ENCODE results near the gene SCLY. TPM values are rescaled to one million over a fixed set of nuclear protein-coding genes. Genes with fewer than 3 reads are reported as not detected.
"Not testable (repeated sequence)": the region's sequence is repeated elsewhere in the genome, so short reads cannot be mapped to it uniquely, and the experiment has no call there.

The SCLY gene
- total and polyA plus RNA-seq, 2 experiments from 2014 or later: 16.6 to 25.2 TPM

DNA sequence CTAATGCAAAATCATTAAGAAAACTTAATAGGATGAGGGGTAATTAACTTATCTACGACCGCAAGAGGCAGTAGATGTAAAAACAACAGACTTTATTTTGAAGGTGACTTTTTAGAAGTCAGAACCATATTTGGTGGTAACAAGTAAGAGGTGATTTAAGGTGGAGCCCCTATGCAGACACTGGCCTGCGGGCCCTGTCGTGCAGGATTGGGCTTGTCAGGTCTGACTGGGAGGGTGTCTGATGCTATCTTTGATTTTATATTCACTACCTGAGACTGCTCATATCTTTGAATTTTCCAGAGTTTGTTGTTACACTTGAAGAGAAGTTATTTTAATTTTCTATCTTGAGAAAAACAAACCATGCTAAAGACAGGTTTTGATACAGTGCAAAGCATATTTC, 29.1 kb upstream of the SCLY start:
- no peak overlapping the region for H3K27ac ChIP-seq
- no peaks in the 10 kb centered on the region for H3K27me3 ChIP-seq
- TF ChIP-seq, protein P1, sequence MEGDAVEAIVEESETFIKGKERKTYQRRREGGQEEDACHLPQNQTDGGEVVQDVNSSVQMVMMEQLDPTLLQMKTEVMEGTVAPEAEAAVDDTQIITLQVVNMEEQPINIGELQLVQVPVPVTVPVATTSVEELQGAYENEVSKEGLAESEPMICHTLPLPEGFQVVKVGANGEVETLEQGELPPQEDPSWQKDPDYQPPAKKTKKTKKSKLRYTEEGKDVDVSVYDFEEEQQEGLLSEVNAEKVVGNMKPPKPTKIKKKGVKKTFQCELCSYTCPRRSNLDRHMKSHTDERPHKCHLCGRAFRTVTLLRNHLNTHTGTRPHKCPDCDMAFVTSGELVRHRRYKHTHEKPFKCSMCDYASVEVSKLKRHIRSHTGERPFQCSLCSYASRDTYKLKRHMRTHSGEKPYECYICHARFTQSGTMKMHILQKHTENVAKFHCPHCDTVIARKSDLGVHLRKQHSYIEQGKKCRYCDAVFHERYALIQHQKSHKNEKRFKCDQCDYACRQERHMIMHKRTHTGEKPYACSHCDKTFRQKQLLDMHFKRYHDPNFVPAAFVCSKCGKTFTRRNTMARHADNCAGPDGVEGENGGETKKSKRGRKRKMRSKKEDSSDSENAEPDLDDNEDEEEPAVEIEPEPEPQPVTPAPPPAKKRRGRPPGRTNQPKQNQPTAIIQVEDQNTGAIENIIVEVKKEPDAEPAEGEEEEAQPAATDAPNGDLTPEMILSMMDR (IDR thresholded peaks at IDR 0.05; ENCODE audit: low read depth, low read length): no peak
- H3K4me3 ChIP-seq: no peak overlapping the region
- H3K36me3 ChIP-seq: peaks cover 17% of the 10 kb centered on the region
- no peaks in the 10 kb centered on the region for H3K4me1 ChIP-seq (ENCODE audit: low read depth)
- H3K9me3 ChIP-seq (ENCODE audit: low read depth): no peaks in the 10 kb centered on the region
- no peak for DNase-seq (ENCODE audit: low read depth in 1 of 2, low spot score in 1 of 2)

DNA sequence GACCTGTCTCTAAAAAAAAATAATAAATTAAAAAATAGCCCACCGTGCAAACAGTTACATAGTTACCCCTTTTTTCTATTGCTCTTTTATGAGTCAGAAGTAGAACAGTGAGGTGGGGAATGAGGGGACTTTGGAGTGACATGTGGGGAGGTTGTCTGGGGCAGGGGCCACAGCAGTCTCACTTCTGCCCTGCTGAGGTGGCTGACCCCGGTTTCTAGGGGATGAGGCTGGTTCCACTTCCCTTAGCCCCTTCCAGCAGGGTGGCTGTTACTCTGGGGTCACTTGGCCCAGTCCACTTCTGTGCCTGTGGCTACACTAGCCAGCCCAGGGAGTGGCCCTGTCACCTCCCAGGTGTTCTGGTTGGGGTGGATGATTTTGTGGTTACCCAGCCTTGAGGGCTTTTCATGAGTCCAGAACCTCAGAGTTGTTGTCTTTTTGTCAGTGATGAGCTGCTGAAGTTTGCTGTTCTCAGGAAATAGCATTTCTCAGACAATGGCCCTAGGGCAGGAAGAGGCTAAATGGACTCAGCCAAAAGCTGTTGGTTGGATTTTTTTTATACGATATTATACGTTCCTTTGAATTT, 28.0 kb upstream of the SCLY start:
- H3K4me3 ChIP-seq: no peak overlapping the region
- H3K4me1 ChIP-seq (ENCODE audit: low read depth): no peaks in the 10 kb centered on the region
- peaks cover 17% of the 10 kb centered on the region for H3K36me3 ChIP-seq
- H3K9me3 ChIP-seq (ENCODE audit: low read depth): no peaks in the 10 kb centered on the region
- no peaks in the 10 kb centered on the region for H3K27me3 ChIP-seq
- DNase-seq (ENCODE audit: low read depth in 1 of 2, low spot score in 1 of 2): no peak
- no peak overlapping the region for H3K27ac ChIP-seq
- TF ChIP-seq, protein P1 (IDR thresholded peaks at IDR 0.05; ENCODE audit: low read depth, low read length): no peak

DNA sequence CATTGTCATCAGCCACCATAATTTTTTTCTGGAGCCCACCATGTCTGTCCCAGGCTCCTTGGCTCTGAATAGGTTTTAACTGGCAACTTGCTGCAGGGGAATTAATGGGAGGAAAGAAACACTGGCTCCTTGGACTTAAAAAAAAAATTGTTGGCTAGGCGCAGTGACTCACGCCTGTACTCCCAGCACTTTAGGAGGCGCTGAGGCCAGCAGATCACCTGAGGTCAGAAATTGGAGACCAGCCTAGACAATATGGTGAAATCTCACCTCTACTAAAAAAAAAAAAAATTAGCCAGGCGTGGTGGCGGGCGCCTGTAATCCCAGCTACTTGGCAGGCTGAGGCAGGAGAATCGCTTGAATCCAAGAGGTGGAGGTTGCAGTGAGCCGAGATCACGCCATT, 26.8 kb upstream of the SCLY start:
- not testable (repeated sequence) for H3K27me3 ChIP-seq; H3K9me3 ChIP-seq (ENCODE audit: low read depth); H3K4me3 ChIP-seq; H3K27ac ChIP-seq; DNase-seq (ENCODE audit: low read depth in 1 of 2, low spot score in 1 of 2); H3K4me1 ChIP-seq (ENCODE audit: low read depth)
- peaks cover 17% of the 10 kb centered on the region for H3K36me3 ChIP-seq

DNA sequence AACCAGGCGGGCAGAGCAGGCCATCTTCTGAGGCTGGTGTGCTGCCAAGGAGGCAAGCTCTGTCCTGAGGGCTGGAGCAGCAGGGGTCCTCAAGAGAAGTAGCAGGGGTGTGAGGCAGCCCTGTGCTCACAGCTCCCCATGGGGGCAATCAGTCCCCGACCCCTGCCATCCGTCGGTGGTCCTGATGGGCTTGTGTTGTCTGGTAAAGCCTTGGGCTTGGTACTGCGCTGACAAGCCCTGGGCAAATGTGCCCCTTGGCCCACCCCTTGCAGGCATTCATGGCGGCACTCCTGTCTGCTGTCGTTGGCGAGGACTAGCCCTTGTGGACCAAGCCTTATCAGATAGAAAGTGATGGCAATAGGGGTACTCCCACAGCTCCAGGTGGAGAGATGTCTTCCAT, 22.6 kb upstream of the SCLY start:
- peaks cover 12% of the 10 kb centered on the region for H3K36me3 ChIP-seq
- no peak for DNase-seq (ENCODE audit: low read depth in 1 of 2, low spot score in 1 of 2)

DNA sequence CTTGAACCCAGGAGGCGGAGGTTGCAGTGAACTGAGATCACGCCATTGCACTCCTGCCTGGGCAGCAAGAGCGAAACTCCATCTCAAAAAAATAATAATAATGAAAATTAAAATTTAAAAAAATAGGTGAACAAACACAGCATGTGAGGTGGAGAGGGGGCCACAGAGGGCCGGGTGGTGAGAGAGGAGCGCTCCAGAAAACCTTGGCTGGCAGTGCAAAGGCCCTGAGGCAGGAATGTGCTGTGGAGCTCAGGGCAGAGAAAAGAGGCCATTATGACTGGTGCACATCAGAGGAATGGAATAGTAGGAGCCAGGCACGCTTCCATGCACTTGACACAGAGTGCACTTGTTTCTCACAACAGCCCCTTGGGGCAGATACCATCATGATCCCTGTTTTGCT, 21.6 kb upstream of the SCLY start:
- H3K9me3 ChIP-seq (ENCODE audit: low read depth): no peaks in the 10 kb centered on the region
- no peaks in the 10 kb centered on the region for H3K27me3 ChIP-seq
- peaks cover 12% of the 10 kb centered on the region for H3K36me3 ChIP-seq
- H3K4me3 ChIP-seq: no peak overlapping the region
- no peak for DNase-seq (ENCODE audit: low read depth in 1 of 2, low spot score in 1 of 2)
- TF ChIP-seq, protein P1 (IDR thresholded peaks at IDR 0.05; ENCODE audit: low read depth, low read length): no peak
- H3K4me1 ChIP-seq (ENCODE audit: low read depth): no peaks in the 10 kb centered on the region
- H3K27ac ChIP-seq: no peak overlapping the region

More for the DNA sequence above, 22.6 kb upstream of the SCLY start:
- TF ChIP-seq, protein P1 (IDR thresholded peaks at IDR 0.05; ENCODE audit: low read depth, low read length): no peak
- H3K4me3 ChIP-seq: no peak overlapping the region
- H3K9me3 ChIP-seq (ENCODE audit: low read depth): no peaks in the 10 kb centered on the region
- H3K27me3 ChIP-seq: no peaks in the 10 kb centered on the region
- H3K4me1 ChIP-seq (ENCODE audit: low read depth): no peaks in the 10 kb centered on the region
- no peak overlapping the region for H3K27ac ChIP-seq

DNA sequence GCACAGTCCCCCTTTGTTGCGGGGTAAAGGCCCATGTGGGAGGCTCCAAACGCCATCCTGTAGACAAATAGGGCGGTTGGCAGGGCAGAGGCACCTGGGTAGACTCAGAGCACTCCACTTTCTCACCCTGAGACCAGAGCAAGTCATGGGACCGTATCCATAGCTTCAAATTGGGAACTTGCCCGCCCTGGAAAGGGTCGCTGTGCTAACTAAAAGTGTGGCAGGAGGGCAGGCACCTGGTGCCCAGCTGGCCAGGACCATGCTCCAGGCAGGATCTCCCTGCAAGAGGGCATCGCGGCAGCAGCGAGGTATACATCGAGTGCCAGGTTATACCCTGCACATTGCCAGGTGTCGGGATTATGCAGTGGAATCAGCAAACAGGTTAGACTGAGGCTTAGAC, 20.8 kb upstream of the SCLY start:
- Histone ChIP-seq H3K4me1 (ENCODE audit: low read depth) (no peaks in the 10 kb centered on the region), H3K27ac (no peak overlapping the region), H3K27me3 (no peaks in the 10 kb centered on the region), H3K9me3 (ENCODE audit: low read depth) (no peaks in the 10 kb centered on the region), H3K36me3 (peaks cover 12% of the 10 kb centered on the region), H3K4me3 (no peak overlapping the region)
- TF ChIP-seq, protein P1 (IDR thresholded peaks at IDR 0.05; ENCODE audit: low read depth, low read length): no peak
- DNase-seq (ENCODE audit: low read depth in 1 of 2, low spot score in 1 of 2): no peak
